PFSK-1 (cell line): ENCODE data around the gene ARHGEF3.

Experiments
- FOXP2 ChIP-seq: optimal IDR thresholded peaks from 2 replicates; pipeline ENCODE3; 2011; ENCODE audit warnings: borderline replicate concordance, control low read depth, inconsistent platforms; ENCODE audit not compliant: insufficient read depth; ENCODE audit errors: extremely low read length, extremely low read depth
- POLR2AphosphoS5 ChIP-seq: IDR thresholded peaks from 2 replicates; pipeline ENCODE4 v1.6.1; 2012; ENCODE audit warnings: low read depth, mild to moderate bottlenecking, control low read depth, low read length, moderate library complexity
- REST ChIP-seq, 2 experiments: IDR thresholded peaks; 2 replicates each; pipeline versions ENCODE4 v1.6.1 to v1.8.0; 2011 to 2012; ENCODE audit warnings: low read depth in 2 of 2, low read length in 2 of 2, control low read depth in 1 of 2, inconsistent platforms in 1 of 2, mild to moderate bottlenecking in 1 of 2, moderate library complexity in 1 of 2; ENCODE audit not compliant: insufficient read depth in 1 of 2
- SIN3A ChIP-seq: IDR thresholded peaks from 2 replicates; pipeline ENCODE4 v1.6.1; 2012; ENCODE audit warnings: mild to moderate bottlenecking, low read length, moderate library complexity, borderline replicate concordance; ENCODE audit not compliant: insufficient read depth
- TAF1 ChIP-seq: IDR thresholded peaks from 2 replicates; pipeline ENCODE4 v1.6.1; 2012; ENCODE audit warnings: low read length, control low read depth, borderline replicate concordance; ENCODE audit not compliant: insufficient read depth

The ARHGEF3 gene

GRCh38 chr3:56815589-56815988 lies 13.8 kb upstream of the ARHGEF3 start:
- TF ChIP-seq TAF1 (no peak), REST (IDR thresholded peaks at IDR 0.05; ENCODE audit: insufficient read depth in 1 of 2, low read depth in 2 of 2, low read length in 2 of 2) (no peak), FOXP2 (no peak), SIN3A (no peak), POLR2AphosphoS5 (no peak)

GRCh38 chr3:56813653-56813960 lies 11.9 kb upstream of the ARHGEF3 start:
- TF ChIP-seq REST (IDR thresholded peaks at IDR 0.05; ENCODE audit: insufficient read depth in 1 of 2, low read depth in 2 of 2, low read length in 2 of 2) (no peak), FOXP2 (no peak), TAF1 (no peak), POLR2AphosphoS5 (no peak), SIN3A (no peak)

- no peak for TF ChIP-seq TAF1
- no peak for TF ChIP-seq FOXP2
- no peak for TF ChIP-seq REST (IDR thresholded peaks at IDR 0.05; ENCODE audit: insufficient read depth in 1 of 2, low read depth in 2 of 2, low read length in 2 of 2)
- no peak for TF ChIP-seq POLR2AphosphoS5
- no peak for TF ChIP-seq SIN3A
Measured at GRCh38 chr3:56812754-56813652, 11.3 kb upstream of the ARHGEF3 start.

- TF ChIP-seq SIN3A: no peak
- no peak for TF ChIP-seq FOXP2
- no peak for TF ChIP-seq TAF1
- no peak for TF ChIP-seq POLR2AphosphoS5
- no peak for TF ChIP-seq REST (IDR thresholded peaks at IDR 0.05; ENCODE audit: insufficient read depth in 1 of 2, low read depth in 2 of 2, low read length in 2 of 2)
Measured at GRCh38 chr3:56811546-56812202, 9.9 kb upstream of the ARHGEF3 start.
